SIG-M5 treated with dmso at 0.1 percent for 504 hours (cell line): ENCODE measurements around the gene HYCC2.
"Not testable (repeated sequence)": the region's sequence is repeated elsewhere in the genome, so short reads cannot be mapped to it uniquely, and the experiment has no call there.

Experiments used
- DNase-seq: peaks from one replicate; lab custom pipeline; 2025; ENCODE audit not compliant: unreplicated experiment; lab: John Stamatoyannopoulos, UW

HYCC2 gene

DNA sequence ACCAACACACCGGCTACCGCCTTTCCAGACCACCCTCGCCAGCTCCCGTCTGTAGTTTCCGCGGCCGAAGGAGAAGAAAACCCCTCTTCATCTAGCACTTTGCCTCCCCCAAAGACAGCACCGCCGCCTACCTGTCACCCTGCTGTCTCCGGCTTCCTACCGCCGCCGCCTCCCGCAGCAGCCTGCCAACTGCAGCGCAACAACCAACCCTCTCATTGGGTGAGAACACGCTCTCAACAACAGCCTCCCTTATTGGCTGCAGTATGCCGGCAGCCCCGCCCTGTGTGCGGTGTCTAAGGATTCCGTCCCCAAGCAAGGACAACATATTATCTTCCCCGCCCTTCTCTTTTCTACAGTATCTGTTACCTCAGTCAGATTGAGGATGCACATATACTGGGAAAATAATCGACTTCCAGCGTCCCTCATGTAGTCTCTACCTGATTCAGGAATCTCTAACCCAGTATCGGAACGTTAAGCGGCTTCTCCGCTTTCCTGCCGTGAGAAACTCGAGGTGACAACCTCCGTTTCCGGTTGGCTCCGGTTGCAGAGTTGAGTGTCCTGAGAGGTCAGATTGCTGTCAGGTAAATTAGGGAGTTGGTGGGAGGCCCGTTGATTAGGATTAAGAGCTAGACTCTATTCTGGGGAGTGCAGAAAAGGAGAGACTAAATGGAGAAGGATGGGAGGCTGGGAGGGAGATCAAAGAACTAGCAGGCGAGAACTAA lies at the start of gene HYCC2, which contains the start of gene NDUFB3:
Gene HYCC2 (minus strand): TSS at position 193 of the 722 bp plus-strand sequence. CDS start 47,662 bp downstream, outside the sequence.
Gene NDUFB3 (plus strand): TSS at position 523 of the 722 bp plus-strand sequence. CDS start 6,882 bp downstream, outside the sequence.
- peak; percentile 95 for DNase-seq

- peak; percentile 66 for DNase-seq
Measured at GRCh38 chr2:201118961-201119854, 47.7 kb upstream of the HYCC2 start.

- DNase-seq = peak; percentile 93
Measured at GRCh38 chr2:201118121-201118960, 46.9 kb upstream of the HYCC2 start.

DNA sequence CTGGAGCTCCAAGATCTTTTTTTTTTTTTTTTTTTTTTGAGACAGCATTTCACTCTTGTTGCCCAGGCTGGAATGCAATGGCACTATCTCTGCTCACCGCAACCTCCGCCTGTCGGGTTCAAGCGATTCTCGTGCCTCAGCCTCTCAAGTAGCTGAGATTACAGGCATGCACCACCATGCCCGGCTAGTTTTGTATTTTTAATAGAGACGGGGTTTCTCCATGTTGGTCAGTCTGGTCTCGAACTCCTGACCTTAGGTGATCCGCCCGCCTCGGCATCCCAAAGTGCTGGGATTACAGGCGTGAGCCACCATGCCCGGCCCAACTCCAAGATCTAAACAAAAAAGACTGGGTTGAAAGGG lies 46.2 kb upstream of the HYCC2 start:
- DNase-seq = not testable (repeated sequence)

DNA sequence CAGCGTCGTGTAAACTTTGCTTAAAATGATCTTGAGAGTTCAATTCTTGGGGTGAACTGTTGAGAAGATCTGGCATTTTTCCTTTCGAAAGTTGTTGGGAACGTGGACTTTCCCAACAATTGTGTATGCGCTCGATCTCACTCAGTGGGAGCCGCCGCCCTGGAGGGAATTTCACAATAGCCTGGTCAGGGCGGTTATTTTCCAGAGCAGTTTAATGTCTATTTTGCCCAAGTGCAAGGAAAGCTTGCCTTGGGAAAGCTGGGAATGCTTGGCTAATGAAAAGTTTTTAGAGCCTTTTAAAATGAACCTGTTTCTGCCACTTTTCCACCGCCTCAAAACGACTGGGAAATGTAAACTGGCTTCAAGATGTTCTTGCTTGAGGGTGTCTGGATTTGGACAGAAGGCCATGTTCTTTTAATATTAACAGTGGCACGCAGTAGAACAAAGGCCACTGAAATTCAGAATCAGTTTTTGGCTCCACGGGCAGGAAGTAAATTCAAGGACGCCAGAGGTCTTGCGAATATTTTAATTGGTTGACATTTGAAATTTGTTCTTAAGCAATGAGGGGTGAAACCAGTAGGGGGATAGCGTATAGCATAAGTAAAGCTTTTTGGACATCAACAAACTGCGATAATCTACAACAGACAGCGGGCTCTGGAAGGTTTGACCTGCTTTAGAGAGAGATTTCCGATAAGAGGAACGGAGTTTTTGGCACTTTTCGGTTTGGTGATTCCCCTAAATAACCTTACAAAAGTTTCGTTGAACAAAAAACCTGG lies 45.7 kb upstream of the HYCC2 start:
- peak; percentile 87 for DNase-seq

DNA sequence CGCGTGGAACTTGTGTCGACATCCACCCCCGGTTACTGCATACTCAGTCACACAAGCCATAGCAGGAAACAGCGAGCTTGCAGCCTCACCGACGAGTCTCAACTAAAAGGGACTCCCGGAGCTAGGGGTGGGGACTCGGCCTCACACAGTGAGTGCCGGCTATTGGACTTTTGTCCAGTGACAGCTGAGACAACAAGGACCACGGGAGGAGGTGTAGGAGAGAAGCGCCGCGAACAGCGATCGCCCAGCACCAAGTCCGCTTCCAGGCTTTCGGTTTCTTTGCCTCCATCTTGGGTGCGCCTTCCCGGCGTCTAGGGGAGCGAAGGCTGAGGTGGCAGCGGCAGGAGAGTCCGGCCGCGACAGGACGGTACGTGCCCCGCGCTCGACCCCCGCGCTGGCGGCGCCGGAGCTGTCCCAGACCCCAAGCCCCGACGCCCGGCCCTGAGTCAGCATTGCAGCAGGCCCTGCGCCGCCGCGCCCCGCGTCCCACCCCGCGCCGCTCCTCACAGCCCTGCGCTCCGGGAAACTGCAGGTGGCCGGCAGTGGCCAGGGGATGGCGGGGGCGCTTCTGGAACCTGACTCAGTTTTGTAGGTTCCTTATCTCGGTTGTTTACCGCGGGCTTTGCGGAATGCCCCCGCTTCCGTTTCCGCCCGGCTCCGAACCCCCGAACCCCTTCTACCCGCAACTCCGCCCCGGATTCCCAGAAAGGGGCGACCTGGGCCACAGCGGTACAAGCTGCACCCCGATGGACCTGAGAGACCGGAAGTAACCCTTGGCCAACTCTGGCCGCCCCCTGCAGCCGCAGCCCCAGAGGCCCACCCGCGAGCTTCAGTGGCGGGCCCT lies 44.9 kb upstream of the HYCC2 start, which contains the start of gene CFLAR:
Gene CFLAR (plus strand): TSS at position 50 of the 844 bp plus-strand sequence. CDS start 13,702 bp downstream, outside the sequence.
- peak; percentile 84 for DNase-seq

DNA sequence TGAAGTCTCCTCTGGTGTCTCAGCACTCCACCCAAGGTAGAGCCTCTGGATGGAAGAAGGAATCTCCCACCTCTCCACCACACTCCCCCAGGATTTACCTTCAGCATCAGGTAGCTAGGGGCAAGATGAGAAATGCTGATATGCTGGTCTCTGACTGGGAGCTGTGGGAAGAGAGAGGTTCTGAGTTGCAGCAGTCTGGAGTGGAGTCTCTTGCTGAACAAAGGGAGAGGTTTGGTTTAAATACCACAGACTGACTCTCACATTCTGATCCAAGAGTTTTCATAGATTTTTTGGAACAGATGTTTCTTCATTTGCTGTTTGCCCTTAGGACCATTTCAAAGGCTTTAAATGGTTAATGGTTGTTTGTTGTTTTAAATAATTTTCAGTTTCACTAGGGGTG lies 43.4 kb upstream of the HYCC2 start:
- peak; percentile 18 for DNase-seq

- no peak for DNase-seq
Measured at GRCh38 chr2:201114350-201114749, 42.9 kb upstream of the HYCC2 start.

DNA sequence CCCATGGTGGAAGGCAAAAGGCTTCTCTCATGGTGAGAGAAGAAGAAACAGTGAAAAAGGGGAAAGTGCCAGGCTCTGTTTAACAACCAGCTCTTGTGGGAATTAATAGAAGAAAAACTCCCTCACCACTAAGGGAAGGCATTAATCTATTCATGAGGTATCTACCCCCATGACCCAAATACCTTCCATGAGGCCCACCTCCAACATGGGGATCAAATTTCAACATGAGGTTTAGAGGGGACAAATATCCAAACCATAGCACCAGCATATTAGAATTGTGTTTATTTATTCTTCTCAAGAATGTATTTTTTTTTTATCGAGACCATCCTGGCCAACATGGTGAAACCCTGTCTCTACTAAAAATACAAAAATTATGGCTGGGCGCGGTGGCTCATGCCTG lies 39.6 kb upstream of the HYCC2 start:
- no peak for DNase-seq

DNA sequence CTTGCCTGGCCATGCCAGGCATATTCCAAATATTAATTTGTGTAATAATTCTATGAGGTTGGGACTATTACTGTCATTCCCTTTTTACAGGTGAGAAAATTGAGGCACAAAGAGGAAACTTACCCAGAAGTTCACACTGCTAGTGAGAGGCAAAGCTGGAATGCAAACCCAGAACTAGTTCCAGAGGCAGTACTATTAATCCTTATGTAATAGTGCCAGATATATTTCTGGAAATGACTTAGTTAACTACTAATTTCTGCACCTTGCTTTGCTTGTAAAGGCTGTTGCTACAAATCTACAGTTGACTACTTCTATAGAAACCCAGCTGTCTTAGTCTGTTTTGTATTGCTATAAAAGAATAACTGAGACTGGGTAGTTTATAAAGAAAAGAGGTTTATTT lies 39.1 kb upstream of the HYCC2 start:
- DNase-seq = no peak

DNA sequence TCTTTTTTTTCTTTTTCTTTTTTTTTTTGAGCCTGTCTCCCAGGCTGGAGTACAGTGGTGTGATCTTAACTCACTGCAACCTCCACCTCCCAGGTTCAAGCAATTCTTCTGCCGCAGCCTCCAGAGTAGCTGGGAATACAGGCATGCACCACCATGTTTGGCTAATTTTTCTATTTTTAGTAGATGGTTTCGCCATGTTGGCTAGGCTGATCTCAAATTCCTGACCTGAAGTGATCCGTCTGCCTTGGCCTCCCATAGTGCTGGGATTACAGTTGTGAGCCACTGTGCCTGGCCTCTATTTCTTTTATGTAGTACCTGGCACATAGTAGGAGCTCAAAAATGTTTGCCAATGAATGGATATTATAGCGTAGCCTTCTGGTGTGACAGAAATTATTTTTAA lies 37.7 kb upstream of the HYCC2 start:
- no peak for DNase-seq

GRCh38 chr2:201108341-201108740 lies 36.9 kb upstream of the HYCC2 start:
- no peak for DNase-seq

- no peak for DNase-seq
Measured at GRCh38 chr2:201107624-201108023, 36.2 kb upstream of the HYCC2 start.

DNA sequence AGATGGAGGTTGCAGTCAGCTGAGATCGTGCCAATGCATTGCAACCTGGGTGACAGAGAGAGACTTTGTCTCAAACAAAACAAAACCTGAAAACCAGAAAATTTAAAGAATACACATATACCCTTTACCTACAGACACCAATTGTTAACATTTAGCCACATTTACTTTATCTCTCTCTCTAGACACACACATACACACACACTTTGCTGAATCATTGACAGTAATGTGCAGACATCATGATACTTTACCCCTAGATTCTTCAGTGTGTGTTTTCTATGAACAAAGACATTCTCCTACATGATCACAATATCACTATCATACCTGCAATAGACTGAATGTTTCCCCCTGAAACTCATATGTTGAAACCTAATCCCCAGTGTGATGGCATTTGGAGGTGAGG lies 34.3 kb upstream of the HYCC2 start:
- DNase-seq = no peak

- no peak for DNase-seq
Measured at GRCh38 chr2:201100497-201100896, 29.0 kb upstream of the HYCC2 start.

DNA sequence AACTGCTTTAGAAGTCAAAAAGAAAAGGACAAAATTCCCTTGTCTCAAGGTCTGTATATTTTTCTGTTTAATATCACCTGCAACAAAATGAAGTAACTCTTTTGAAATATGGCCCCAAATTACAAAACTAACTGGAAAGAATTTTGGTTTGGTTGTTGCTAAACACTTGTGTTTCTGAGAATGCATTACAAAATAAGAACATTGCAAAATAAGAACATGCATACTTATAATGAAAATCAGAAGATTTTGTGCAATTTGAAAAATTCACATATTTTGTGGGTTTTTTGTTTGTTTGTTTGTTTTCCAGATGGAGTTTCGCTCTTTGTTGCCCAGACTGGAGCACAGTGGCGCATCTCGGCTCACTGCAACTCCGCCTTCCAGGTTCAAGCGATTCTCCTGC lies 22.1 kb upstream of the HYCC2 start:
- peak; percentile 69 for DNase-seq

DNA sequence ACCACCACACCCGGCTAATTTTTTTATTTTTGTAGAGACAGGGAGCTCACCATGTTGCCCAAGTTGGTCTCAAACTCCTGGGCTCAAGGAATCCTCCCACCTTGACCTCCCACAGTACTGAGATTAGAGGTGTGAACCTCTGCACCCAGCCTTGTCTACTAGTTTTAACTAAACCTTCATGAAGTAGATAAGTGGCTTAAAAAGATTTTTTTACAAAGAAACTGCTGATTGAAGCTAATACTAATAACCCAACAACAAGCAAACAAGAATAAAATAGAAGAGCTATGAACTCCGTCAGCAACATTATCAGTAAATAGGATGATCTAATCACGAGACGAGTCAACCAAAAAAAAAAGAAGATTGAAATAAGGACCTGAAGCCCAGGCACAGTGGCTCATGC lies 19.1 kb upstream of the HYCC2 start:
- DNase-seq = no peak

- DNase-seq = no peak
Measured at GRCh38 chr2:201084863-201085262, 13.4 kb upstream of the HYCC2 start.

- DNase-seq = no peak
Measured at GRCh38 chr2:201074996-201075395, 3.5 kb upstream of the HYCC2 start.
